Astrocyte (in vitro differentiated cells and primary cell): ENCODE measurements around the gene SLC26A5. TPM values are rescaled to one million over a fixed set of nuclear protein-coding genes. Genes with fewer than 3 reads are reported as not detected.

ENCODE experiments used
- DNase-seq: peaks from one replicate; pipeline ENCODE4 v3.0.0-alpha.2; 2010; ENCODE audit warnings: low read depth
- FAIRE-seq: peaks from 2 replicates; lab custom pipeline; 2011; peaks lifted over from hg19 to GRCh38; lab: Jason Lieb, UNC
- H2AFZ ChIP-seq: 2 replicates; pipeline ENCODE4 v1.6.0; 2012; ENCODE audit warnings: low read depth, low read length, inconsistent platforms
- H3K27ac ChIP-seq: 2 replicates; pipeline ENCODE4 v1.5.1; 2011; ENCODE audit warnings: low read depth, low read length, inconsistent platforms
- H3K27me3 ChIP-seq: 2 replicates; pipeline ENCODE4 v1.6.0; 2011; ENCODE audit warnings: low read length, inconsistent platforms; ENCODE audit not compliant: insufficient read depth
- H3K36me3 ChIP-seq: 2 replicates; pipeline ENCODE4 v1.5.1; 2011; ENCODE audit warnings: low read length, inconsistent platforms; ENCODE audit not compliant: insufficient read depth
- H3K4me1 ChIP-seq: 2 replicates; pipeline ENCODE4 v1.5.1; 2011; ENCODE audit warnings: low read length, inconsistent platforms; ENCODE audit not compliant: insufficient read depth
- H3K4me2 ChIP-seq: 2 replicates; pipeline ENCODE4 v1.6.0; 2012; ENCODE audit warnings: low read length, inconsistent platforms
- H3K4me3 ChIP-seq: 2 replicates; pipeline ENCODE4 v1.5.1; 2011; ENCODE audit warnings: low read depth, mild to moderate bottlenecking, low read length, inconsistent platforms; ENCODE audit not compliant: insufficient read depth
- H3K79me2 ChIP-seq: 2 replicates; pipeline ENCODE4 v1.6.0; 2012; ENCODE audit warnings: mild to moderate bottlenecking, low read length, inconsistent platforms; ENCODE audit not compliant: insufficient read depth
- H3K9ac ChIP-seq: 2 replicates; pipeline ENCODE4 v1.6.0; 2012; ENCODE audit warnings: mild to moderate bottlenecking, low read length, inconsistent platforms
- H3K9me3 ChIP-seq: 2 replicates; pipeline ENCODE4 v1.5.1; 2012; ENCODE audit warnings: low read depth, mild to moderate bottlenecking, low read length, inconsistent platforms; ENCODE audit not compliant: insufficient read depth
- H4K20me1 ChIP-seq: 2 replicates; pipeline ENCODE4 v1.6.0; 2012; ENCODE audit warnings: low read length, inconsistent platforms; ENCODE audit not compliant: insufficient read depth
- H3K27ac Mint-ChIP-seq: one replicate; pipeline ENCODE4 v1.8.0; 2021; ENCODE audit warnings: mild to moderate bottlenecking, mixed read lengths; ENCODE audit not compliant: unreplicated experiment
- H3K27me3 Mint-ChIP-seq: one replicate; pipeline ENCODE4 v1.8.0; 2021; ENCODE audit warnings: low read depth, mixed read lengths; ENCODE audit not compliant: unreplicated experiment
- H3K36me3 Mint-ChIP-seq: one replicate; pipeline ENCODE4 v1.8.0; 2021; ENCODE audit warnings: low read depth, mixed read lengths; ENCODE audit not compliant: unreplicated experiment
- H3K4me1 Mint-ChIP-seq: one replicate; pipeline ENCODE4 v1.8.0; 2021; ENCODE audit warnings: low read depth, mixed read lengths; ENCODE audit not compliant: unreplicated experiment
- H3K4me3 Mint-ChIP-seq: one replicate; pipeline ENCODE4 v1.8.0; 2021; ENCODE audit warnings: mild to moderate bottlenecking, moderate library complexity, mixed read lengths; ENCODE audit not compliant: unreplicated experiment
- H3K9me3 Mint-ChIP-seq: one replicate; pipeline ENCODE4 v1.8.0; 2021; ENCODE audit warnings: mild to moderate bottlenecking, mixed read lengths; ENCODE audit not compliant: unreplicated experiment
- EZH2 ChIP-seq: IDR thresholded peaks from 2 replicates; pipeline ENCODE4 v1.6.1; 2012; ENCODE audit warnings: mild to moderate bottlenecking, low read length, inconsistent platforms; ENCODE audit not compliant: insufficient read depth
- total RNA-seq: library from RNA; stranded (reverse); gene quantifications from 2 replicates; pipeline ENCODE4 v1.2.1, GENCODE V29; 2021
- TF ChIP-seq, protein P1 (sequence below): IDR thresholded peaks from 2 replicates; pipeline ENCODE4 v1.5.1; 2011; ENCODE audit warnings: low read depth, mild to moderate bottlenecking, inconsistent platforms, low read length, moderate library complexity; ENCODE audit not compliant: insufficient read depth

Gene SLC26A5
- total RNA-seq, 1 donor from 2014 or later: not detected

GRCh38 chr7:103380395-103381191, 65.4 kb downstream of the SLC26A5 start:
- Mint-ChIP-seq H3K4me1 (no peaks in the 10 kb centered on the region), H3K4me3 (no peak overlapping the region), H3K9me3 (no peaks in the 10 kb centered on the region), H3K27me3 (no peaks in the 10 kb centered on the region), H3K36me3 (no peaks in the 10 kb centered on the region), H3K27ac (no peak overlapping the region)
- Histone ChIP-seq H3K36me3 (no peaks in the 10 kb centered on the region), H3K4me1 (no peaks in the 10 kb centered on the region), H3K9ac (no peak overlapping the region), H3K9me3 (no peaks in the 10 kb centered on the region), H3K4me2 (no peak overlapping the region), H3K27me3 (peaks cover 4% of the 10 kb centered on the region), H3K4me3 (no peak overlapping the region), H3K79me2 (no peaks in the 10 kb centered on the region), H4K20me1 (no peaks in the 10 kb centered on the region), H3K27ac (no peak overlapping the region), H2AFZ (no peak overlapping the region)
- FAIRE-seq (no peak), DNase-seq (peak; percentile 7)
- no peak for TF ChIP-seq EZH2
- TF ChIP-seq, protein P1, sequence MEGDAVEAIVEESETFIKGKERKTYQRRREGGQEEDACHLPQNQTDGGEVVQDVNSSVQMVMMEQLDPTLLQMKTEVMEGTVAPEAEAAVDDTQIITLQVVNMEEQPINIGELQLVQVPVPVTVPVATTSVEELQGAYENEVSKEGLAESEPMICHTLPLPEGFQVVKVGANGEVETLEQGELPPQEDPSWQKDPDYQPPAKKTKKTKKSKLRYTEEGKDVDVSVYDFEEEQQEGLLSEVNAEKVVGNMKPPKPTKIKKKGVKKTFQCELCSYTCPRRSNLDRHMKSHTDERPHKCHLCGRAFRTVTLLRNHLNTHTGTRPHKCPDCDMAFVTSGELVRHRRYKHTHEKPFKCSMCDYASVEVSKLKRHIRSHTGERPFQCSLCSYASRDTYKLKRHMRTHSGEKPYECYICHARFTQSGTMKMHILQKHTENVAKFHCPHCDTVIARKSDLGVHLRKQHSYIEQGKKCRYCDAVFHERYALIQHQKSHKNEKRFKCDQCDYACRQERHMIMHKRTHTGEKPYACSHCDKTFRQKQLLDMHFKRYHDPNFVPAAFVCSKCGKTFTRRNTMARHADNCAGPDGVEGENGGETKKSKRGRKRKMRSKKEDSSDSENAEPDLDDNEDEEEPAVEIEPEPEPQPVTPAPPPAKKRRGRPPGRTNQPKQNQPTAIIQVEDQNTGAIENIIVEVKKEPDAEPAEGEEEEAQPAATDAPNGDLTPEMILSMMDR: no peak

GRCh38 chr7:103379270-103379975, 66.6 kb downstream of the SLC26A5 start:
- no peak overlapping the region for H3K4me2 ChIP-seq
- TF ChIP-seq, protein P1: no peak
- TF ChIP-seq EZH2: no peak
- H4K20me1 ChIP-seq: no peaks in the 10 kb centered on the region
- no peak overlapping the region for H2AFZ ChIP-seq
- no peak overlapping the region for H3K4me3 ChIP-seq
- Mint-ChIP-seq H3K9me3 (no peaks in the 10 kb centered on the region), H3K4me3 (no peak overlapping the region), H3K27me3 (no peaks in the 10 kb centered on the region), H3K27ac (no peak overlapping the region), H3K36me3 (no peaks in the 10 kb centered on the region), H3K4me1 (no peaks in the 10 kb centered on the region)
- FAIRE-seq: no peak
- no peaks in the 10 kb centered on the region for H3K79me2 ChIP-seq
- H3K9ac ChIP-seq: no peak overlapping the region
- no peaks in the 10 kb centered on the region for H3K36me3 ChIP-seq
- H3K27me3 ChIP-seq: peaks cover 4% of the 10 kb centered on the region
- no peak overlapping the region for H3K27ac ChIP-seq
- no peaks in the 10 kb centered on the region for H3K9me3 ChIP-seq
- no peak for DNase-seq
- no peaks in the 10 kb centered on the region for H3K4me1 ChIP-seq
